ENCODE measurements around the gene ALDH1A2.

ALDH1A2 gene

GRCh38 chr15:57949374-57949943 is 116.1 kb downstream of the ALDH1A2 start:
- DNase-seq = no peak
- Histone ChIP-seq H3K27me3 (no peaks in the 10 kb centered on the region), H3K9me3 (no peaks in the 10 kb centered on the region), H3K4me3 (ENCODE audit: low read depth, low read length) (no peak overlapping the region), H3K4me1 (peaks cover 18% of the 10 kb centered on the region), H3K36me3 (no peaks in the 10 kb centered on the region)
- TF ChIP-seq CTCF (IDR thresholded peaks at IDR 0.05; ENCODE audit: low read depth, low read length) = no peak

- no peak for TF ChIP-seq CTCF (IDR thresholded peaks at IDR 0.05; ENCODE audit: low read depth, low read length)
- no peaks in the 10 kb centered on the region for H3K27me3 ChIP-seq
- H3K4me3 ChIP-seq (ENCODE audit: low read depth, low read length) = no peak overlapping the region
- no peaks in the 10 kb centered on the region for H3K36me3 ChIP-seq
- peaks cover 18% of the 10 kb centered on the region for H3K4me1 ChIP-seq
- peak; percentile 61 for DNase-seq
- H3K9me3 ChIP-seq = no peaks in the 10 kb centered on the region
Observed at GRCh38 chr15:57948351-57949289, 116.9 kb downstream of the ALDH1A2 start.

- Histone ChIP-seq H3K4me3 (ENCODE audit: low read depth, low read length) (no peak overlapping the region), H3K36me3 (no peaks in the 10 kb centered on the region), H3K27me3 (no peaks in the 10 kb centered on the region), H3K9me3 (no peaks in the 10 kb centered on the region), H3K4me1 (peaks cover 18% of the 10 kb centered on the region)
- DNase-seq = peak; percentile 24
- TF ChIP-seq CTCF (IDR thresholded peaks at IDR 0.05; ENCODE audit: low read depth, low read length) = no peak
Observed at GRCh38 chr15:57947781-57948180, 117.7 kb downstream of the ALDH1A2 start.

- Histone ChIP-seq H3K36me3 (no peaks in the 10 kb centered on the region), H3K27me3 (no peaks in the 10 kb centered on the region), H3K9me3 (no peaks in the 10 kb centered on the region), H3K4me1 (peaks cover 18% of the 10 kb centered on the region), H3K4me3 (ENCODE audit: low read depth, low read length) (no peak overlapping the region)
- DNase-seq = no peak
- TF ChIP-seq CTCF (IDR thresholded peaks at IDR 0.05; ENCODE audit: low read depth, low read length) = no peak
Observed at GRCh38 chr15:57947282-57947681, 118.2 kb downstream of the ALDH1A2 start.

GRCh38 chr15:57946491-57947048 is 118.9 kb downstream of the ALDH1A2 start:
- Histone ChIP-seq H3K27me3 (no peaks in the 10 kb centered on the region), H3K36me3 (no peaks in the 10 kb centered on the region), H3K9me3 (no peaks in the 10 kb centered on the region), H3K4me3 (ENCODE audit: low read depth, low read length) (no peak overlapping the region), H3K4me1 (peaks cover 18% of the 10 kb centered on the region)
- TF ChIP-seq CTCF (IDR thresholded peaks at IDR 0.05; ENCODE audit: low read depth, low read length) = no peak
- no peak for DNase-seq
